Calu3 (cell line): ENCODE measurements around the gene RASGRF2. TPM values are rescaled to one million over a fixed set of nuclear protein-coding genes. Genes with fewer than 3 reads are reported as not detected.

ENCODE experiments used
- BruUV-seq: library from RNA; stranded (reverse); fragments of 400-500 nt; replicated peaks from 2 replicates; lab custom pipeline; 2021; lab: Mats Ljungman, UMichigan
- CTCF ChIA-PET: fragments of 300-600 bp; sonication (Branson Sonifier 250); formaldehyde crosslinking; loops from one replicate; lab custom pipeline; 2022; ENCODE audit warnings: antibody characterized with exemption; lab: Charles Lee
- DNase-seq: peaks from one replicate; pipeline ENCODE4 v3.0.0; 2022
- H3K27ac Mint-ChIP-seq: one replicate; pipeline ENCODE4 v1.8.0; 2022; ENCODE audit warnings: mixed read lengths; ENCODE audit not compliant: unreplicated experiment
- H3K27me3 Mint-ChIP-seq: one replicate; pipeline ENCODE4 v1.8.0; 2022; ENCODE audit warnings: mixed read lengths; ENCODE audit not compliant: unreplicated experiment
- H3K36me3 Mint-ChIP-seq: one replicate; pipeline ENCODE4 v1.8.0; 2022; ENCODE audit warnings: mild to moderate bottlenecking, moderate library complexity, mixed read lengths; ENCODE audit not compliant: insufficient read depth, unreplicated experiment
- H3K4me1 Mint-ChIP-seq: one replicate; pipeline ENCODE4 v1.8.0; 2022; ENCODE audit warnings: mild to moderate bottlenecking, low read depth, mixed read lengths; ENCODE audit not compliant: unreplicated experiment
- H3K4me3 Mint-ChIP-seq: one replicate; pipeline ENCODE4 v1.8.0; 2022; ENCODE audit warnings: mild to moderate bottlenecking, low read depth, moderate library complexity, mixed read lengths; ENCODE audit not compliant: unreplicated experiment
- H3K9me3 Mint-ChIP-seq: one replicate; pipeline ENCODE4 v1.8.0; 2022; ENCODE audit warnings: low read depth, mixed read lengths; ENCODE audit not compliant: unreplicated experiment
- CTCF ChIP-seq: fragments of 200-600 bp; IDR thresholded peaks from one replicate; pipeline ENCODE4 v1.8.0; 2022; ENCODE audit warnings: antibody characterized with exemption; ENCODE audit not compliant: unreplicated experiment
- intact Hi-C: fragments of 100-400 bp; cut with micrococcal nuclease; formaldehyde crosslinking; loops from one replicate; pipeline ENCODE4 v1.10.0; 2022; ENCODE audit not compliant: unreplicated experiment
- total RNA-seq: library from RNA; stranded (reverse); gene quantifications from 2 replicates; pipeline ENCODE4 v1.2.3, GENCODE V29; 2022

RASGRF2 gene
- total RNA-seq, 1 experiment from 2014 or later = 27.7 TPM

- no TSS peak for BruUV-seq
- H3K27ac Mint-ChIP-seq = no peak overlapping the region
- no peaks in the 10 kb centered on the region for H3K4me1 Mint-ChIP-seq
- no peak for DNase-seq
- CTCF ChIA-PET = no interaction called here
- no peak for TF ChIP-seq CTCF
- intact Hi-C loops = no loop called here
- no peaks in the 10 kb centered on the region for H3K36me3 Mint-ChIP-seq
- no peaks in the 10 kb centered on the region for H3K9me3 Mint-ChIP-seq
- H3K27me3 Mint-ChIP-seq = no peaks in the 10 kb centered on the region
- H3K4me3 Mint-ChIP-seq = no peak overlapping the region
Measured at GRCh38 chr5:81093536-81094196, 133.5 kb downstream of the RASGRF2 start.

GRCh38 chr5:81095835-81096234 lies 135.7 kb downstream of the RASGRF2 start:
- no peaks in the 10 kb centered on the region for H3K9me3 Mint-ChIP-seq
- intact Hi-C loops = no loop called here
- CTCF ChIA-PET = no interaction called here
- DNase-seq = no peak
- H3K4me3 Mint-ChIP-seq = no peak overlapping the region
- H3K27me3 Mint-ChIP-seq = no peaks in the 10 kb centered on the region
- no peak for TF ChIP-seq CTCF
- H3K4me1 Mint-ChIP-seq = no peaks in the 10 kb centered on the region
- H3K27ac Mint-ChIP-seq = no peak overlapping the region
- no peaks in the 10 kb centered on the region for H3K36me3 Mint-ChIP-seq
- no TSS peak for BruUV-seq

GRCh38 chr5:81097713-81098112 lies 137.6 kb downstream of the RASGRF2 start:
- intact Hi-C loops = no loop called here
- no peaks in the 10 kb centered on the region for H3K9me3 Mint-ChIP-seq
- TF ChIP-seq CTCF = no peak
- H3K4me1 Mint-ChIP-seq = no peaks in the 10 kb centered on the region
- H3K4me3 Mint-ChIP-seq = no peak overlapping the region
- CTCF ChIA-PET = interaction anchor here (0.7 to 2.8 kb wide), 2 partner anchors 11 to 383 kb away, joined by 3 to 8 read pairs; no protein-coding TSS in a partner anchor
- no peaks in the 10 kb centered on the region for H3K36me3 Mint-ChIP-seq
- H3K27ac Mint-ChIP-seq = no peak overlapping the region
- BruUV-seq = no TSS peak
- H3K27me3 Mint-ChIP-seq = no peaks in the 10 kb centered on the region
- DNase-seq = no peak

GRCh38 chr5:81105261-81105877 lies 145.2 kb downstream of the RASGRF2 start:
- Mint-ChIP-seq H3K4me1 (no peaks in the 10 kb centered on the region), H3K4me3 (no peak overlapping the region), H3K9me3 (no peaks in the 10 kb centered on the region), H3K36me3 (no peaks in the 10 kb centered on the region), H3K27ac (no peak overlapping the region), H3K27me3 (no peaks in the 10 kb centered on the region)
- TF ChIP-seq CTCF = no peak
- no peak for DNase-seq
- CTCF ChIA-PET = no interaction called here
- intact Hi-C loops = loop anchor here (10.0 kb wide), 1 partner anchor 301 kb away; no protein-coding TSS in a partner anchor
- no TSS peak for BruUV-seq
